ENCODE data around the gene JPH2.

Gene JPH2

DNA sequence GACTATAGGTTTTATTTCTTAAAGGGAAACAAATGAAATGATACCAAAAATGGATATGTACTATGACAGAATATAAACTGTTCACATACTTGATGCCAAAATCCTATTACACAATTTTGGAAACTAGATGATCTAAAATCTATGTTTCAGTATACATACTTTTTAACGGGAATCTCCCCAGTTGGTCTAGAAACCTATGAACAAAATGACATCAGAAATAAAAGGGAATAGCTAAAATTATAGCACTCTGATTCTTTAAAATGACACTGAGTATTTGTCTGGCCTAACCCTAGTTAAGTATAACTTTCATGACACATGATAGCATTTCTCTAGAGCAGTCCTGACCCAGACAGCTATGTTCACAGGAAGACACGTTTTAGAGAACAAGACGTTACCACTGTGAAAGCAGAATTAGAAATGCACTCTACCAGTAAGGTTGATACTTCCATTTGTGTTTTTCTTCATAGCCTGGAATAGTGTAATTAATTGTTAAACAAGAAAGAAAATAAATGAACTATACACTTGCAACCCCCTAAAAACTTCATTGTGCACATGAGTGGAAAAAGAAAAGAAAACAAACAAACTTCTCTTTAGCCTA, 20.2 kb upstream of the JPH2 start:
- in situ Hi-C loops (cut with MboI; ENCODE audit: low sequenced_read_pairs, unreplicated experiment): no loop called here
- TF ChIP-seq, protein P1, sequence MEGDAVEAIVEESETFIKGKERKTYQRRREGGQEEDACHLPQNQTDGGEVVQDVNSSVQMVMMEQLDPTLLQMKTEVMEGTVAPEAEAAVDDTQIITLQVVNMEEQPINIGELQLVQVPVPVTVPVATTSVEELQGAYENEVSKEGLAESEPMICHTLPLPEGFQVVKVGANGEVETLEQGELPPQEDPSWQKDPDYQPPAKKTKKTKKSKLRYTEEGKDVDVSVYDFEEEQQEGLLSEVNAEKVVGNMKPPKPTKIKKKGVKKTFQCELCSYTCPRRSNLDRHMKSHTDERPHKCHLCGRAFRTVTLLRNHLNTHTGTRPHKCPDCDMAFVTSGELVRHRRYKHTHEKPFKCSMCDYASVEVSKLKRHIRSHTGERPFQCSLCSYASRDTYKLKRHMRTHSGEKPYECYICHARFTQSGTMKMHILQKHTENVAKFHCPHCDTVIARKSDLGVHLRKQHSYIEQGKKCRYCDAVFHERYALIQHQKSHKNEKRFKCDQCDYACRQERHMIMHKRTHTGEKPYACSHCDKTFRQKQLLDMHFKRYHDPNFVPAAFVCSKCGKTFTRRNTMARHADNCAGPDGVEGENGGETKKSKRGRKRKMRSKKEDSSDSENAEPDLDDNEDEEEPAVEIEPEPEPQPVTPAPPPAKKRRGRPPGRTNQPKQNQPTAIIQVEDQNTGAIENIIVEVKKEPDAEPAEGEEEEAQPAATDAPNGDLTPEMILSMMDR (IDR thresholded peaks at IDR 0.05; ENCODE audit: borderline replicate concordance, control extremely low read depth, extremely low read depth, insufficient read depth, missing control alignments): no peak
- no peak for DNase-seq (ENCODE audit: low spot score)

DNA sequence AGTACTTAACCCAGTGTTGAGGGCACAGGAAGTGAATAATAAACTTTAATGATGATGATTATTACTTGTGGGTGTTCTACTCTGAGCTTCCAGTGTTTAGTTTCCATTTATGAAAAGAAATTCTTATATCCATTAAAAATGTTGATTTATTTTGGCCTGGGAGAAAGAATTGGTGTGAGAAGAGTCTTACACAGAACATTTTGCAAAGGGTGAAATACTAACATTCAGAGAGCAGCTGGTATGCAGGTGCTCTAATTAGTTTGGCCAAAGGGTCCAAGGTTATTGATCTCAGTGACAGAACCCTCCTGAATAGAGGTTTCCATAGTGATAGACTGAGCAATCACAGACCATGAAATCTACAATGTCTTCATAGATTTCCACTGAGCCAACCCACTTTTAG, 19.1 kb upstream of the JPH2 start:
- in situ Hi-C loops (cut with MboI; ENCODE audit: low sequenced_read_pairs, unreplicated experiment): no loop called here
- DNase-seq (ENCODE audit: low spot score): no peak
- TF ChIP-seq, protein P1 (IDR thresholded peaks at IDR 0.05; ENCODE audit: borderline replicate concordance, control extremely low read depth, extremely low read depth, insufficient read depth, missing control alignments): no peak

DNA sequence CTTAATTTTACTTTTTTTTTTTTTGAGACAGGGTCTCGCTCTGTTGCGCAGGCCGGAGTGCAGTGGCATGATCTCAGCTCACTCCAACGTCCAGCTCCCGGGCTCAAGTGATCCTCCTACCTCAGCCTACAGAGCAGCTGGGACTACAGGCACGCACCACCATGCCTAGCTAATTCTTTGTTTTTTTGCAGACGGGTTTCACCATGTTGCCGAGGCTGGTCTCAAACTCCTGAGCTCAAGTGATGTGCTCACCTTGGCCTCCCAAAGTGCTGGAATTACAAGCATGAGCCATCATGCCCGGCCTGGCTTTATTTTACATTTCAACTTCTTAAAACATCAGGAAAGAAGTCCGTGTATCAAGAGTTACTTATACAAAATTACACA, 17.8 kb upstream of the JPH2 start:
- TF ChIP-seq, protein P1 (IDR thresholded peaks at IDR 0.05; ENCODE audit: borderline replicate concordance, control extremely low read depth, extremely low read depth, insufficient read depth, missing control alignments): no peak
- no peak for DNase-seq (ENCODE audit: low spot score)
- in situ Hi-C loops (cut with MboI; ENCODE audit: low sequenced_read_pairs, unreplicated experiment): no loop called here

DNA sequence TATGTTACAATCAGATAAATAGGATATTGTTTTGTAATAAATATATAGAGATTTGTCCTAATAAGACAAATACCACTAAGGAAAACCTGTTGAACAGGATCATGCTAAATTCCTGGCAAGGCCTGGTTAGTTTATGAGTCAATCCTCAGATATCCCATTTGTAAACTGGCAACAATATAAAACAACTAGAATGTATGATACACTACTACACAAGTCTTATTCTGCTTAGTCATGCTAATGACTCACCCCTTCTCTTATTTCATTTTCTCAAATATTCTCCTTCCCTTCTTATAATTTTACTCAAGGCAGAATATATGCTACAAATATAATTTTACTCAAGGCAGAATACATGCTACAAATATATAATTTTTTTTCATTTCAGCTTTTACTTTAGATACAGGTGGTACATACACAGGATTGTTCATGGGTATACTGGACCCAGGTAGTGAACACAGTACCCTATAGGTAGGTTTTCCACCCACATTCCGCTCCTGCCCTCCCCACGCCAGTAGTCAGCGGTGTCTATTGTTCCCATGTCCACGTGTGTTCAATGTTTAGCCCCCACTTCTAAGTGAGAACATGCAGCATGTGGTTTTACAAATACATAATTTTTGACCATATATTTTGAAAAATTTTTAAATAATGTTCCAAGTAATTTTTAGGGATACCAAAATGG, 17.3 kb upstream of the JPH2 start:
- TF ChIP-seq, protein P1 (IDR thresholded peaks at IDR 0.05; ENCODE audit: borderline replicate concordance, control extremely low read depth, extremely low read depth, insufficient read depth, missing control alignments): no peak
- DNase-seq (ENCODE audit: low spot score): no peak

DNA sequence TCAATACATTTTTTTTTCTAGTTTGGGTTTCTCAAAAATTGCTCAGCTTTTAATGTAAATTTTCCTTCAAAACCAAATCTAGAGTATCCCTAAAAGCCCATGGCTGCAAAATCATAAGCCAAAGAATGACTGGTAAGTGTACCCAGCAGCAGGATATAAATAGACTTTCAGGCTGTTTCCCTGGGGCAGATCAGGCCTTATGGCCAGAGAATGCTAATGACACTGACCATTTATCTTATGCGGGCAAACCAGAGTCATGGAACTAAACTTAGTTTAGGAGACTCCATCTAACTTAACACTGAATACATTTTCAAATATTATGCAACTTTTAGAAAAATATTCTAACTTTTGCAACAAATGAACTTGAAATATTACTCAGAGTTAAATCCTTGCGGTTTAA, 16.2 kb upstream of the JPH2 start:
- in situ Hi-C loops (cut with MboI; ENCODE audit: low sequenced_read_pairs, unreplicated experiment): no loop called here

More for the DNA sequence above, 17.3 kb upstream of the JPH2 start:
- in situ Hi-C loops (cut with MboI; ENCODE audit: low sequenced_read_pairs, unreplicated experiment): no loop called here

DNA sequence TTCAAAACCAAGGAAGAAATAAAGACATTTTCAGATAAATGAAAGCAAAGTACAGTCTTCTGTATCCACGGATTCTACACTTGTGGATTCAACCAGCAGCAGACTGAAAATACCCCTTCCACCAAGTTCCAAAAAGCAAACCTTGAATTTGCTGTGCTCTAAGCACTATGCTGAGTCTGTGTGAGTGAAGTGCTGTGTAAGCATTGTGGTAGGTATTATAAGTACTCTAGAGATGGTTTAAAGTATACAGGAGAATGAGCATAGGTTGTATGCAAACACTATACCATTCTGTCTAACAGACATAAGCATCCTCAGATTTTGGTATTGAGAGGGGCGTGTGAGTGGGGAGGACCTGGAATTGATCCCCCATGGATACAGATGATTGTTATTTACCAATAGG, 14.0 kb upstream of the JPH2 start:
- in situ Hi-C loops (cut with MboI; ENCODE audit: low sequenced_read_pairs, unreplicated experiment): no loop called here
- DNase-seq (ENCODE audit: low spot score): no peak
- TF ChIP-seq, protein P1 (IDR thresholded peaks at IDR 0.05; ENCODE audit: borderline replicate concordance, control extremely low read depth, extremely low read depth, insufficient read depth, missing control alignments): no peak

More for the DNA sequence above, 16.2 kb upstream of the JPH2 start:
- DNase-seq (ENCODE audit: low spot score): no peak
- TF ChIP-seq, protein P1 (IDR thresholded peaks at IDR 0.05; ENCODE audit: borderline replicate concordance, control extremely low read depth, extremely low read depth, insufficient read depth, missing control alignments): no peak
